NCI-H345 (cell line): ENCODE data around the gene FBXO17.
A peak's percentile ranks its signal among the peaks of the same experiment; 100 is the strongest.

ENCODE experiments used
- DNase-seq: peaks from one replicate; lab custom pipeline; 2025; lab: John Stamatoyannopoulos, UW

FBXO17 gene

DNA sequence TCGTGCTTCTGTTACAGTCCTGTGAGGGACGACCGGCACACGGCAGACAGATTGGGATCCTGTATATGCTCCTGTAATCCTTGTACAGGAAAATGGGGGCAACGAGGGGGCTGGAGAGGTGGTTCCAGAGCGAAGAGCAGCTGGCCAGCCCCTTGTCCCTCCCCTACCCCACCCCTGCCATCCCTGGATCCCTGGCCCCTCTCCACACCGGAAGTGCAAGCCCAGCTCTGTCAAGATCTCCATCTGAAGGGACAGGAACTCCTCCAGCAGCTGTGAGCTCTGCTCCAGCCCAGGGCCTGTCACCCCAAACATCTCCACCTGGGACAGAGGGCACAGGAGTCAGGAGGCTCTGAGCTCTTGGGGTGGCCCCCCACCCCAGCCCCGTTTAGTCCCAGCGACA is 58.0 kb downstream of the FBXO17 start:
- DNase-seq, result no peak

DNA sequence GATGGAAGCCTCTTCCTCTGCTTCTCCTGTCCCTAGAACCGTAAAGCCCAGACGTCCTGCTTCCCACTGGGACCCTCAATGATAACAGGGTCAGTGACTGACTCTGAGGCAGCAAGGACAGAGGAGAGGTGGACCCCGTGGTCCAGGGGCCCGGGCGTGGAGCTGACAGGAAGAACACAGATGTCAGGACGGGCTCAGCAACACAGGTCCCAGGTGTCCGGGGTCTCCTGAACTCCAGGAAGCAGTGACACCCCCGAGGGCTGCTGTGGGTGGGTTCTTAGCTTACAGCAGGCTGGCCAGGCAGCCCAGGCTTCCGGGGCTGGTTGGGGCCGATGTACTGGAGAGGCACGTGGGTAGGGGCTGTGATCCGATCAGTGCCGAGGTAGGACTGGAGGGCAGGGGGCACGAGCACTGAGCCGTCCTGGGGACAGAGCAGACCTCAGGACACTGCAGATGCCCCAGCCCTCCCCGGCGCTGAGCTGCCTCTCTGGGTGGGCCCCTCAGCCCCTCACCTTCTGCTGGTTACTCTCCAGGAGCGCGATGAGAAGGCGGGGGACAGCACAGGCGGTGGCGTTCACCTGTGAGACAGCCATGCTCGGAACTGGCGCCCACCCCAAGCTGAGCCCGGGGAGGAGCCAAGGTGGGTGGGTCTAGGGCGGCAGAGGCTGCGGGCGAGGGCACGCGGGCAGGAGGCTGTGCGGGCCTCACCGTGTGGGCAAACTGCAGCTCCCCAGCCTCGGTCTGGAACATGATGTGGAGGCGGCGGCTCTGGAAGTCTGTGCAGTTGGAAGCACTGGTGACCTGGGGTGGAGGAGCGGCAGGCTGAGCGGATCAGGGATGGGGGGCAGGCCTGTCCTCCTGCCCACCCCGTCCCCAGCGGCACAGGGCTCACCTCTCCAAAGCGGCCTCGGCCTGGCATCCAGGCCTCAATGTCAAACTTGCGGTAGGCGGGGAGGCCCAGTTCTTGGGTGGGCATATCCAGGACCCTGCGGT is 59.9 kb downstream of the FBXO17 start:
- no peak for DNase-seq

DNA sequence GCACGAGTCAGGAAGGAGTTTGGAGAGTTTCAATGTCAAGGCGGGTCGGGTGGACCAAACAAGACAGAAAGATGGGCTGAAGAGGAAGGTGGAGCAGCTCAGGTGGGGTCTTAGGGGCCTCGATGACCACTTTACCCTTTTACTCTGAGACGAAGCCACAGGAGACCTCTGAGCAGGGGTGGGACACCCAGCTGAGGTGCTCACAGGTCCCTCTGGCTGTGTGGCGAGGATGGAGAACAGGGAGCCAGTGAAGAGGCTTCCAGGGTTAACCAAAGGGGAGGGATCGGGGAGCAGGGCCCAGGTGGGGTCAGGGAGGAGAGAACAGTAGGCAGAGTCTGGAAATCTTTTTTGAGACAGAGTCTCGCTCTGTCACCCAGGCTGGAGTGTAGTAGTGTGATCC is 61.6 kb downstream of the FBXO17 start:
- DNase-seq, result no peak

DNA sequence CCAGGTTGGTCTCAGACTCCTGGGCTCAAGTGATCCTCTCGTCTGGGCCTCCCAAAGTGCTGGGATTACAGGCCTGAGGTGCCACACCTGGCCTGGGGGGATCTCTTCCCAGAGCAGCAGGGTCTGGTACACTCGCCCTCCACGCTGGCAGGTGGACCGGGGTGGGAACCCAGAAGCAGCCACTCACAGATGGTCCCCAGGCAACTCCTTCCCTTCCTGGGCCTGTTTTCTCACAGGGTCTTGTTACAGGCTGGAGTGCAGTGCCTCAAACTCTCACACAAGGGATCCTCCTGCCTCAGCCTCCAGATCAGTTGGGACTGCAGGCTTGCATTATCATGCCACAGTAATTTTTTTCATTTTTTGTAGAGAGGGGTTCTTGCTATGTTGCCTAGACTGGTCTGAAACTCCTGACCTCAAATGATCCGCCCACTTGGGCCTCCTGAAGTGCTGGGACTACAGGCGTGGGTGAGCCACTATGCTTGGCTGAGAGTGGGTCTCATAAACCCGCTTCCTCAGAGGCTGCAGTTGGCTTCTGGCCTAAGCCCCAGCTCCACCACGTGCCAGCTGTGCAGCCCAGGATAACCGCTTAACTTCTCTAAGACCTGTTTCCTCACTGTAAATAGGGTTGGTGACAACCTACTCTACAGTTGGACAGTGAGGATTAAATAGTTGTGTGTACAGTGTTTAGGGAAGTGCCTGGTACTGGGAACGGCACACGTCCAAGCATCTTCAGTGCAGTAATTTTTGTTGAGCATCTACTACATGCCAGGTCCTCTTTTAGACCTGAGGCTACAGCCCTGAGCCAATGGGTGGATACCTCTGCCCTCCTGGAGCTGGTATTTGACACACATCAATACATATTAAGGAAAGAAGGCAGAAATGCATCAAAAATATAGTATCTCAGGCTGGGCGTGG is 62.7 kb downstream of the FBXO17 start:
- DNase-seq, result no peak

DNA sequence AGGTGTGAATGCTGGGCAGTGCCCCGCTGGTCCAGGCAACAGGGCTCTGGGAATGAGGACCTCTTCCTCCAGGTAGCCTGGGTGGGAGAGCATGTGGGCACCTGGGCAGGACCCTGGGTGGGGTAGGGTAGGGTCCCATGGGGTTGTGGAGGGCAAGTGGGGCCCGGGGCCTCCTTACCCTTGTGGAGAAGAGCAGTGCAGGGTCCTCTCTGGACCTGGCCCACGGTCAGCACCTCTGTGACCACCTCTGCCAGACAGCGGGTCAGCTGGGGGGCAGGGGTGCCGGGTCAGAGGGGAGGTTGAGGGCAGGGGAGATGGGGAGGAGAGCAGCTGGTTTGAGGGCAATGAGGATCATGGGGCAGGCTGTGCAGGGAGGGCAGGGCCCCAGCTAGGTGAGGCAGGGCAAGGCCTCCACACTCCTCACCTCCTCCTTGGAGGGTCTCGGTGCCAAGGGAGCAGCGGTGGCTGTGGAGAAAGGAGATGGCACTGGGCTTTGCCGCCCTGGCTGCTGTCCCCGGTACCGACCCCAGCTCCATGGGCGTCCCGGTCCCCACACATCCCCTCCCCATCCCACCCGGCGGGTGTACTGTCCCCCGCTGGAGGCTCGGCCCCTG is 64.0 kb downstream of the FBXO17 start:
- no peak for DNase-seq

DNA sequence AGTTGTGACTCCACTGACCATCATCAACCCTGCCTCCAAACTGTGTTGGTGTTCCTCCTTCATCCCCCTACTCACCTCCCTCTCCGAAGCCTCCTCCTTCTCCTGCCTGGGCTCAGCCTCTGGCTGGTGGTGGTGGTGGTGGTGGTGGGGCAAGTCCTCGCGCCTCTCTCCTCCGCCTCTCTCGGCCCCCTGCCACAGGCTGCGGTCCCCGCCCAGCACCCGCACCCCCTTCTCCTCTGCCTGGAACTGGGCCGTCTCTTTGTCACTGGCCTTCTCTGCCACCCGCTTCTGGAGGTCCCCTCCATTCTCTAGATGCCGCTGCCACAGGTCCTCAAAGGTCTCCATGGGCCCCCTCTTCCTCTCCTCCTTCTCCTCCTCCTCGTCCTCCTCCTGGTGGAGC is 65.1 kb downstream of the FBXO17 start:
- DNase-seq, result no peak

DNA sequence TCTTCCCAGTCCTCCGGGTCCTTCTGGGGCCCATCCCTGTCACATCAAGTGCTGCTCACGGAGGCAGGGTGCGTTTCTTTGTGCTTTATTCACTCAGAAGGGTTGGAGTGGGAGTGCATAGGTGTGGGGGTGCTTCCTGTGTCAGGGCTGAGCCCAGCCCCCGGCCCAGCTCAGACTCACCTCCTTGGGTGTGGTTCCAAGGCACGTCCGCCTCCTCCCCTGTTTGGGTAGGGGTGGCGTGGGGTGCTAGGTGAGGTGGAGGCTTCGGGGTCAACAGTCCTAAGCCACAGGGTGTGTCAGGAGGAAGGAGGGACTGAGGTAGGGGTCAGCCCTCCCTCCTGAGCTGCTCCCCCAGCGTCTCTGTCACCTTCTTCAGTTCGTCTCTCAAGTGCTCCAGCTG is 66.6 kb downstream of the FBXO17 start:
- no peak for DNase-seq

DNA sequence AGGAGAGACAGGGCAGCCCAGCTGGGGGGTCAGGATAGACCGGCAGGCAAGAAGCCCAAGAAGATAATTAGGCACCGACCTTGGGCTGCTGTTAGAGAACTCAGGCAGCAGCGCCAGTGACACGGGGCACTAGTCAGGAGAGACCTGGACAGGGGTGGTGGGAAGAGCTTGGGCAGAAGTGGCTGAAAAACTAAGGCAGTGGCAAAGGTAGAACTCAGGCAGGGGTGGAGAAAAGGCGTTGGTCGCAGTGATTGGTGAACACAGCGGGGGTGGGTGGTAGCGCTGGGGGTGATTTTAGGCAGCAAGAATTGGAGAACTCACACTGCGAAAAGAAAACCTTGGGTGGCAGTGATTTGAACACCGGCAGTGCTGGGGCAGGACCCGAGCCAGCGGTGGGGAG is 67.9 kb downstream of the FBXO17 start:
- no peak for DNase-seq

DNA sequence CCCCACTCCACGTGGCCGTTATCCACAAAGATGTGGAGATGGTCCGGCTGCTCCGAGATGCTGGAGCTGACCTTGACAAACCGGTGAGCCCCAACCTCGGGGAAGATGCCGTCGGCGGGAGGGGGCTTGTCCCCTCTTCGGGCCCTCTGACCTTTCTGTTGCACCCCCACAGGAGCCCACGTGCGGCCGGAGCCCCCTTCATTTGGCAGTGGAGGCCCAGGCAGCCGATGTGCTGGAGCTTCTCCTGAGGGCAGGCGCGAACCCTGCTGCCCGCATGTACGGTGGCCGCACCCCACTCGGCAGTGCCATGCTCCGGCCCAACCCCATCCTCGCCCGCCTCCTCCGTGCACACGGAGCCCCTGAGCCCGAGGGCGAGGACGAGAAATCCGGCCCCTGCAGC is 68.3 kb downstream of the FBXO17 start:
- DNase-seq, result no peak

DNA sequence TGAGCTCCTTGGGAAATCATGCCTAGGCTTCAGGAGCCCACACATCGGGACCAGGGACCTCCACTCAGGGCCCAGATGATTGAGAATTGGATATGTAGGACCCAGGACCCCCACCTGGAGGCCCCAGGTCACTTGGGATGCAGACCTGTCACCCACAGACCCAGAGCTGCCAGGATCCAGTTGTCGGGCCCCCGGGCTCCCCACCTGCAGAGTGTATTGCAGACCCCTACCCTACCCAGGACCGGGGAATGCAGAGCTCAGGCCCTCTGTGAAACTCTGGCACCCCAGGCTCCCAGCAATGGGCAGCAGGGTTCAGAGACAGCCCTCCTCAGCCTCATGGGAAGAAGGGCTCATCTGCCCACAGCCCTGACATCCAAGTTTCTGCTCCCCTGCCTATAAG is 69.9 kb downstream of the FBXO17 start:
- DNase-seq, result no peak

DNA sequence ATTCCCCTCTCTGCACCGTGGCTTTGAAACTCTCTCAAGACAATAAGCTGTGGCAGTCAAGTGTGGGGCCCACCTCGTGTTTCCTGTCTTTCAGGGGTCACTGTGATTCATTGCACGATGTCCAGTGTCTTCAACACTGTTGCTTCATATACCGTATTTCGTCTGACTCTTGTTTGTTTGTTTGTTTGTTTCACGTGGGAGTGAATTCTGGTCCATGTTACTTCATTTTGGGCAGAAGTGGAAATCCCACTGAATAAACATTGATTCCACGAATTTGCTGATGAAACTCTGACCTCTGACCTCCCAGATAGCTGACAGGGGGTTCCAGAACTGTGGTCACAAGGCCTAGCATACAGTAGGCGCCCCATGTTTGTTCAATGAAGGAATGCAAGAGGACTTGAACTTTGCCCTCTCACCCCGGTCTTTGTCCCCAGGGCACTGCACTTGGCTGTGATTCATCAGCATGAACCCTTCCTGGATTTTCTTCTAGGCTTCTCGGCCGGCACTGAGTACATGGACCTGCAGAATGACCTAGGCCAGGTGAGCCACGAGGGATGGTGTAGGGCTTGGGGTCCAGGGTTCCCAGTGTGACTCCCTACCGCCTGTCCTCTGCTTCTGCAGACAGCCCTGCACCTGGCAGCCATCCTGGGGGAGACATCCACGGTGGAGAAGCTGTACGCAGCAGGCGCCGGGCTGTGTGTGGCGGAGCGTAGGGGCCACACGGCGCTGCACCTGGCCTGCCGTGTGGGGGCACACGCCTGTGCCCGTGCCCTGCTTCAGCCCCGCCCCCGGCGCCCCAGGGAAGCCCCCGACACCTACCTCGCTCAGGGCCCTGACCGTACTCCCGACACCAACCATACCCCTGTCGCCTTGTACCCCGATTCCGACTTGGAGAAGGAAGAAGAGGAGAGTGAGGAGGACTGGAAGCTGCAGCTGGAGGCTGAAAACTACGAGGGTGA is 70.7 kb downstream of the FBXO17 start:
- DNase-seq, result no peak

DNA sequence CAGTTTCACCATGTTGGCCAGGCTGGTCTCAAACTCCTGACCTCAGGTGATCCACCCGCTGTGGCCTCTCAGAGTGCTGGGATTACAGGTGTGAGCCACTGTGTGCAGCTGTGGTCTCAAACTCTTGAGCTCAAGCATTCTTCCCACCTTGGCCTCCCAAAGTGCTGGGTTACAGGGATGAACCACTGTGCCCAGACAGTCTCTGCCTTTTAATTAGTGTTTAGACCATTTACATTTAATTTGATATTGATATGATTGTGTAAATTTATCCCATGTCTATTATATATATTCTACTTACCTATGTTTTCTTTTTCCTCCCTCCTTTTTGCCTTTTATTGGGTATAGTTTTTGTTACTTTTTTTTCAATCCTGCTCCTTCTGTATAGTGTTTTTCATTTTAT is 73.9 kb downstream of the FBXO17 start:
- no peak for DNase-seq

DNA sequence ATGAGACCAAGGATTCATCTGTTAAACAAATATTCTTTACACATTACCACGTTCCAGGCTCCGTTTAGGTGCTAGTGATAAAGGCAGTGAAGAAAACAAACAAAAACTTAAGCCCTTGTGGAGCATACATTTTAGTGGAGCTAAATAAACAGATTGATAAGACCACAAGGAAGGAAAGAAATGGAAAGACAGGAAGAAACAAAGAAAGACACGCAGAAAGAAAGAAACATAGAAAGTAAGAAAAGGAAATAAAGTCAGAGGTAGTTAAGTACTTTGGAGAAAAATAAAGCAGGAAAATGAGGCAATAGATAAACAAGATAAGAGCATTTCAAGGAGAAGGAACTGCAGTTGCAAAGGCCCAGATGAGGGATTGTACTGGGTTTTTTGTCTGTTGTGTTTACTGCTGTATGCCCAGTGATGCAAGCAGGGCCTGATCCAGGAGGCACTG is 74.8 kb downstream of the FBXO17 start:
- no peak for DNase-seq

DNA sequence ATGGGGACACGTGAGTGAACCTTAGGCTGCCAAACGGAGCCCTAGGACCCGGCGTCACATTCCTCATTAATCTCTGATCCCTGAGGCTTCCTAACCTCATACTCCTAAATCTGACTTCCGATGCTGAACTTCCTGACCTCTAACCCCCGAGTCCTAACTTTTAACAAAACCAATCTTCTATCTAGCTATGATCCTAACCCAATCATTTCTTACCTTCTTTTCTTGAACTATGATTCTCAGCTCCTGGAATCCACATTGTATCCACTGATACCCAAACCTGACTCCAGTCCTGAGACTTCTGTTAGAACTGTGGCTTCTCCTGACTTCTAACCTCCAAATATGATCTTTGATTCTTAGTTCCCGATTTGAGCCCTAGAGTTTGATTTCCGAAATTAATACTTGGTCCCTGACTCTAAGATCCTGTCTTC is 75.3 kb downstream of the FBXO17 start:
- DNase-seq, result no peak

DNA sequence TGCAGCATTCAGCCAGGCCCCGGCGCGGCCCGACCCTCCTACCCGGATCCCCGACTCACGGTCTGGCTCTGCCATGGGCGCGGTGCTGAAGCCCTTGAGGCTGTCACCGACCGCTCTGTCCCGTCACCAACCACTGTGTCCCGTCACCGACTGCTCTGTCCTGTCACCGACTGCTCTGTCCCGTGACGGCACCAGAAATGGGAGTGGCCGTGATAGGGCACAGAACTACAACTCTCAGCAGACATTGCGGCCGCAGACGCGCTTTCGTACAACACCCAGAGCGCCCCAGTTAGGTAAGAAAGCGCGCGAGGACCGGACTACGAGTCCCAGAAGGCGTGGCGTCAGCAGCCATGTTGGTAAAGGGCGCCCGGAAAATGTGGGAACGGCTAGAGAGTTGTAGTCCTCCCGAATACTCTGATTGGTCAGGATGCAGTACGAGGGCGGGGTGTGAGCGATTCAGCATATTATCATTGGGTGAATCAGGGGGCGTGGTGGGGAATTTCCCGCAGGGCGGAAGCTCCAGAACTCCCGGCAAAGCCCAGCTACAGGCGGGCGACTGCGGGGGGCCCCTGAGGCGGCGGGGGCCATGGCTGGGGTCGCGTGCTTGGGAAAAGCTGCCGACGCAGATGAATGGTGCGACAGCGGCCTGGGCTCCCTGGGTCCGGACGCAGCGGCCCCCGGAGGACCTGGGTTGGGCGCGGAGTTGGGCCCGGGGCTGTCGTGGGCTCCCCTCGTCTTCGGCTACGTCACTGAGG is 75.9 kb downstream of the FBXO17 start, which contains the start of the genes NFKBIB and SIRT2:
NFKBIB (plus strand) TSS at position 523 of the 755 bp plus-strand sequence; CDS start at position 587, 64 bp downstream.
SIRT2 (minus strand) TSS at position 172 of the 755 bp plus-strand sequence; CDS start at position 75, 97 bp downstream.
- DNase-seq, result peak; percentile 100

DNA sequence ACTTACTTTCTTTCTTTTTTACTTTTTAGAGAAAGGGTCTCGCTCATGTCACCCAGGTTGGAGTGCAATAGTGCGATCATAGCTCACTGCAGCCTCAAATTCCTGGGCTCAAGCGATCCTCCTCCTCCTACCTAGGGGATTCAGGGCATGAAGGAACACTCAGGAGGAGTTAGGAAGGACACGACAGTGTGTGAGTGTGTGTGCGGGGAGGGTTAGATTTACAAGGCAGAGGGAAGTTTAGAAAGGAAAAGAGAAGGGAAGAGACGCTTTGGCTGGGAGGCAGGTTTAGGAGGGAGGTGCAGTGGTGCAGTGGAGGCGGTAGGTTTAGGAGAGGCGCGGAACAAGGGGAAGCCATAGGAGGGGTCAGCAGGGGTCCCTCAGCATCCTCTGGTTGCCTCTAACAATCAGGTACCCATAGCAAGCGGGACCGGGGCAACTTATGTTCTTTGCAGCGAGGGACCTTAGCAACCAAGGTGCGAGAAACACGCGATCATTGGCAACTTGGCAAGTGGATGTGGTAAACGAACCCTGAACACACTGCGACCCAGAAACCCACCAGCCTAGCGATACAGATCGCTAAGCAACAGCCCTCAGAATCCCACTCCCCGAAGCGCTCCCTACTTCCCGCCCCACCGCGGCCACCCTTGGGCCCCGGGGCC is 76.6 kb downstream of the FBXO17 start:
- no peak for DNase-seq

DNA sequence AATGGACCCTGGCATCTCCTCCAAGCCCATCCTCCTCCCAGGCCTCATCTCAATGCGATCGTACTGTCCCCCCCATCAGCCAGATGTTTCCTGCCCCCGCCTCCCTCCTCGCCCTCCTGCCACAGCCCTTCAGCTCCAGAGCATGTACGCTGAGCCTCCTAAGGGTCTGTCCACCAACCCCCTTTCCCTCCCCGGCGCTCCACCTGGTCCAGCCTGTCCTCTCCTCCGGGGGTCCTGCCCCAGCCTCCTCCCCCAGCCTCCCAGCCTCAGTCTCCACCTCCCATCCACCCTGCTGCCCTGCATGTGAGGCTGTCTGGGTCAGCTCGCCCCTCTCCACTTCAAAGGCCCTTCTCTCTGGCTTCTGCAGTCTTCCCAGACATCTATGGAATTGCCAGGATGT is 80.6 kb downstream of the FBXO17 start:
- no peak for DNase-seq

DNA sequence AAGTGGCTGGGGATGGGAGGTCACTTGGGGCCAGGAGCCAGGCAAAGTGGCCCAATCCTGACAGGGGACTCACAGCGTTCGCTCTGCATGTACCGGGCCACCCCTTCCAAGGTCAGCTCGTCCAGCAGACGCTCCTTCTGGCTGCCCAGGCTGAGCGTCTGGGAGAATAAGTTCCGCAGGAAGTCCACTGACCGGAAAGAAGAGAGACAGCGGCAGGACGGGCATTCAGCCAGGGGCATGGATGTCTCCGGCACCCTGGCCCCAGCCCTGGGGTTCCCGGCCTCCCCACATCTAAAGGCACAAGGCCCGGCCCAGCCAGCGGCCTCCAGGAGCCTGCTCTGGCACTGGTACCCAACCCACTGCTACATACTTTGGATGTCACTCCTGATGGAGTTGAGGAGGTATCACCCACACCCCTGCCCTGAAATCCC is 82.2 kb downstream of the FBXO17 start:
- DNase-seq, result no peak

DNA sequence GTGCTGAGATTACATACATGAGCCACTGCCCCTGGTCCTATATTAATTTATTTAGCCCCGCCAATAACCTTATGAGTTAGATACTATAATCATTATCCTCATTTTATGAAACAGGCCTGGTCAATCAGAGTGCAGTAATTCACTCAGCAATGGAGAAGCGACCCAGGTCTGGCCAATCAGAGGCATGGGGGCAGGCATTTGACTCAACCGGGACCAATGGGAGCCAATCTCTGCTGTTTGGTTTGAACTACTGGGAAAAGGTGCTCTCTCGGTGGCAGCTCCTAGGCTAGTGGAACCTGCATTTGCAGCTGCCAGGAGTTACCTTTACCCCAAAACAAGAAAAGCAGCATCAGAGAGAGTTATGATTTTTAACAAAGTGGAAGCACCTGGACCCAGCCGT is 82.7 kb downstream of the FBXO17 start:
- DNase-seq, result no peak
